DMS79 treated with DMSO at 0.1 percent for 48 hours (cell line): ENCODE results near the gene NCLN.
"Not testable (repeated sequence)": the region's sequence is repeated elsewhere in the genome, so short reads cannot be mapped to it uniquely, and the experiment has no call there.

Experiments used
- DNase-seq: peaks from one replicate; lab custom pipeline; 2025; lab: John Stamatoyannopoulos, UW

The NCLN gene

DNA sequence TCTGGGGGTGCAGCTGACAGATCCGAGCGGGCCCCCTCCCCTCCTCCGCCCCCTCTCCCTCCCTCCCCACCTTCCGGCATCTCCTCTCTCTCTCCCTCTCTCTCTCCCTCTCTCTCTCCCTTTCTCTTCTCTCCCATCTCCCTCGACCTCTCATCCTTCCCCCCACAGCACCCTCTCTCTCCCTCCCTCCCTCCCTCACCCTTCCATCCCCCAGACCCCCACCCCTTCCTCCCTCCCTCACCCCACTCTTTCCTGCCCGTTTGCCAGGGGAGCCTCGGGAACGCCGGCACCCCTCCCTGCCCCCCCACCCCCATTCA is 39.4 kb downstream of the NCLN start:
- DNase-seq: no peak

DNA sequence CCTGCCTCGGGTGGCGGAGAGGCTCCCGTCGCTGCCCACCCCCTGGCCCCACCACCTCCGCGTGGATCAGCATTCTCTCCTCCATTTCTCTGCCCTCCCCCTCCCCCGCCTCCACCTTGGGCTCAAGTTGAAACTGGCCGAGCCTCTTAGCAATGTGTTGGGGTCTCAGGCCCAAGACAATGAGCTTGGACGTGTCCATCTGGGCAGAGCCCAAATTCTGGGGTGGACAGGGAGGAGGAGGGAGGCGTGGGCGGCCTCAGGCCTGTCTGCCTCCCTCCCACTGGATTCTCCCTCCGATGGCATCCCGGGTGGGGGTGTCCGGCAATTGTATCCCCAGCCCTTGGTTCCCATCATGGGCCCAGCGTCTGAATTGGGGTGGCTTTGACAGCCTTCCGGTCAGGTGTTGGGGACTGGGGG is 40.0 kb downstream of the NCLN start:
- no peak for DNase-seq

DNA sequence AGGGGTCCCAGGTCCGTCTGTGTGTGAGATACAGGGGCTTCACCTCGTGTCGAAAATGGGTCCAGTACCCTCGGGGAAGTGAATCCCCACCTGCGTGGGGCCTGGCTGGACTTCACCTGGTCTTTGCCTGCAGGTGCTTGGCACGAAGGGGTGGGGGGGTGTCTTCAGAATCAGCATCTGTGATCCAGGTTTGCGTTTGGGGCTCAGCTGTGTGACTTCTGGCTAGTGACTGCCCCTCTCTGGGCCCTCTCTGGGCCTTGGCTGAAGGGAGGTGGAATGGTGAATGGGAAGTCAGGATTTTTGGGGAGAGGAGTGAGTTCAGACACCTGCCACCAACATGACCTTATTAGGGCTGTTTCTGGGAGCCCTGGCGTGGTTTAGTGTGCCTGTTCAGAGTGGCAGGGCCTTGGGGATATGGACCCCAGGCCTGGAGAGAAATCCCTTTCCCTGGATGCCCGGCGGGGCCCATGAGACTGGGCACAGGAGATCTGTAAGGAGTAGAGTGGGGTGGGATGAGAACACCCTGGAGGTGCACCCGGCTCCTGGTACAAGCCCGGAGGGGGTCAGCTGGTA is 41.4 kb downstream of the NCLN start:
- DNase-seq: no peak

DNA sequence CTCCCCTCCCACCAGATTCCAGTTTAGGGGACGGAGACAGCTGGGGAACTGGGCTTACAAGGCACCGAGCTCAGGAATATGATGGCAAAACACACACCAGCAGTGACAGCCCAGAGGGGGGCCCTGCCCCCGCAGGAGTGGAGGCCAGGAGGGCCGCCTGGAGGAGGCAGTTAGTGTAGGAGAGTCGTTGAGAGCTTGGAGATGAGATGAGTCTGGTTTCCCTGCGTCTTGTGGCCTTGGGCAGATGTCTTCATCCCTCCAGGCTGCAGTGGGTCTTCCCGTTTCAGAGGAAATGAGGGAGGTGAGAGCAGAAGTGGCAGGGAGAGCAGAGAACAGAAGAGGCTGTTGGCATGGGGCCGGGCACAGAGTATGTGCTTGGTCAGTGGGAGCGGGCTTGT is 43.6 kb downstream of the NCLN start:
- no peak for DNase-seq

DNA sequence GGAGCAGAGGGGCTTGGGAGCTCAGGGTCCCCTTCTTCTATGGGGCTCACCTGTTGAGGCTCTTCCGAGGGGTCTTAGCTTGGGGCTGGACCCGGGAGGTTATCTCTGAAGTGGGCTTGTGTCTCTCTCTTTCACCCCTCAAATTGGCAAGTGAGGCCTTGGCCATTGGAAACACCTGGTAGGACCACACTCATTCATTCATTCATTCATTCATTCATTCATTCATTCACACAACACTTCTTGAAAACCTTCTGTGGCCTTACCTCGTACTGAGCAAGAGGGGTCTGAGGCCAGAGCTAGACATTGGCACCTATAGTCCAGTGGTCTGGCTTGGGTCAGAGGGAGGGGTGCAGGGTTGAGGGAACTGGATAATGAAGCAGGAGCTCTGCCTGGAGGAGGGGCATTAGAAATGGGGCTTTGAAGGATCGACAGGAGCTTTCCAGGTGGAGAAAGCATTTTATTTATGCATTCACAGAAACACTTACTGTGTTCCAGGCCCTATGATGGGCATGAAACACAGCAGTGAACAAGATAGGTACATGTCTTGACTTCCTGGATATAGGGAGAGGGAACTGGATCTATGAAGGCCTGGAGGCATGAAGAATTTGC is 44.3 kb downstream of the NCLN start:
- DNase-seq: no peak

DNA sequence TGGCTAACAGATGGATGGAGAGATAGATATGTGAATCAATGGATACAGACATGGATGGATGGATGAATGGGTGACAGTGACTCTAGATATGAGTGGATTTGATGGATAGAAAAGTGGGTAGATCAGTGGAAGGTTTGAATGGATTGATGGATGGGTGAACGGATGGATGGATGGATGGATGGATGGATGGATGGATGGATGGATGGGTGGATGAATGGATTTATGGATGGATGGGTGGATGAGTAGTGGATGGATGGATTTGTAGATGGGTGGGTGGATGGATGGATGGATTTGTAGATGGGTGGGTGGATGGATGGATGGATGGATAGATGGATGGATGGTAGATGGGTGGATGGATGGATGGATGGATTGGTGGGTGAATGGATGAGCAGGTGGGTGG is 45.6 kb downstream of the NCLN start:
- DNase-seq: no peak

DNA sequence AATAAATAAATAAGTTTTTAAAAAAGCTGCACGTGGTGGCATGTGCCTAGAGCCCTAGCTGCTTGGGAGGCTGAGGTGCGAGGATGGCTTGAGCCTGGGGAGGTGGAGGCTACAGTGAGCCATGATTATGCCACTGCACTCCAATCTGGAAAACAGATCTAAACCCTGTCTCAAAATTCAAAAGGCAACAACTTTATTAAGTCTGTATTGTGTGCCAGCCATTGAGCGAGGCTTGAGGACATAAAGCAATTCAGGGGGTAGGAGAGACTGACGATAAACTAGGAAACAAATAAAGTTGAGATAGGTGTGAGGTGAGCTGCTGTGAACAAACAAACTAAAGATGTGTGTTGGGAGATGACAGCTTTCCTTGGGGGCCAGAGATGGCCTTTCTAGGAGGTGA is 47.4 kb downstream of the NCLN start:
- DNase-seq: no peak

DNA sequence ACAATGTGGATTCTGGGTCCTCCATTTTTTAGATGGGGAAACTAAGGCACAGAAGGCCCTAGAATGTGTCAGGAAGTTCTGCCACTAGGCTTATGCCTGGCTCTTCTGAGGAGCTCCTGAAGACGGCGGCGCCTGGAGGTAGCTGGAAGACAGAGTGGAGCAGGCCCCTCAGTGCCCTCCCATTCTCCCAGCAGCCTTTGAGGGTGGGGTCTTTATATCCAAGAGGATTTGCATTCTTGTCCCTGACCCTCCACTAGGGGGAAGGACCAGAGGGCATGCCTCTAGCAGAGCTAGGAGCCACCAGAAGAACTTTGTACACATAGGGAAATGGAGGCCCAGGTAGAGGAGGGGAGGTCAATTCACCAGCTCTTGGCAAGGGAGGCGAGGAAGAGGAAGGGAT is 48.1 kb downstream of the NCLN start:
- no peak for DNase-seq

DNA sequence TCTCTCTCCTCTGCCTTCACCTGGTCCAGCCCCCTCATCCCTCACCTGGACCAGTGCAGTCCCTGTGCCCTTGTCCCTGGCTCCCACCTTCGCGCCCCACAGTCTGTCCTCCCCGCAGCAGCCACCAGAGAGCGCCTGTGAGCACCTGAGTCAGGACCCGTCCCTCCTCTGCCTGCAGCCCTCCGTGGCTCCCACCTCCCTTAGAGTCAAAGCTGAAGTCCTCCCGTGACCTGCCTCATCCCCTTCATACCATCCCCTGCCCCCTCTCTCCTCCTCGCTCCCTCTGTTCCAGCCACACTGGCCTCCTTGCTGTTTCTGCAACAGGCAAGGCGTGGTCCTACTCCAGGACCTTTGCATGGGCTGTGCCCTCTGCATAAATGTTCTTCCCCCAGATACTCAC is 49.1 kb downstream of the NCLN start:
- DNase-seq: no peak

DNA sequence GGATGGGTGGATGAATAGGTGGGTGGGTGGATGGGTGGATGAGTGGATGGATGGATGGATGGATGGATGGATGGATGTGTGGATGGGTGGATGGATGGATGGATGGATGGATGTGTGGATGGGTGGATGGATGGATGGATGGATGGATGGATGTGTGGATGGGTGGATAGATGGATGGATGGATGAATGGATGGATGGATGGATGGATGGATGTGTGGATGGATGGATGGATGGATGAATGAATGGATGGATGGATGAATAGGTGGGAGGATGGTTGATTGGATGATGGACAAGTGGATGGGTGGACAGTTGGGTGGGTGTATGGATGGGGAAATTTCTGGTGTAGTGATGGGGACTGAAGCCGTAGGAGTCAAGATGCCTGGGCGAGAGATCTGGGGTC is 49.9 kb downstream of the NCLN start:
- DNase-seq: not testable (repeated sequence)

DNA sequence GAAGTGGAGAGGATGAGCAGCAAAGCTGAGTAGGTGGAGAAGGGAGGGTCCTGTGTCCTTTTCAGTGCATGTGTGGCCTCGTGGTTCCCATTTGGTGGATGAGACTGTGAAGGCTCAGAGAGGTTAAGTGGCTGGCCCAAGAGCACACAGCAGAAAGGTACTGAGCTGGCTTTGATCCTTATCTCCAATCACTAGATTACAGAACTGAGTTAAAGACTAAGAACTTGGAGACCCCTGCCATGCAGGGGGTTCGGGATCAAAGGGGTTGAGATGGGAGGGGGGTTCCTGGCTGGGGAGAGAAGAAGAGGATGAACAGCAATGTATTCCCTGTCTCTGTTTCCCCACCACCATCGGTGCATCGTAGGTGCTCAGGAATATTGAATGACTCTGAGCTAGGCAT is 50.5 kb downstream of the NCLN start:
- DNase-seq: no peak

DNA sequence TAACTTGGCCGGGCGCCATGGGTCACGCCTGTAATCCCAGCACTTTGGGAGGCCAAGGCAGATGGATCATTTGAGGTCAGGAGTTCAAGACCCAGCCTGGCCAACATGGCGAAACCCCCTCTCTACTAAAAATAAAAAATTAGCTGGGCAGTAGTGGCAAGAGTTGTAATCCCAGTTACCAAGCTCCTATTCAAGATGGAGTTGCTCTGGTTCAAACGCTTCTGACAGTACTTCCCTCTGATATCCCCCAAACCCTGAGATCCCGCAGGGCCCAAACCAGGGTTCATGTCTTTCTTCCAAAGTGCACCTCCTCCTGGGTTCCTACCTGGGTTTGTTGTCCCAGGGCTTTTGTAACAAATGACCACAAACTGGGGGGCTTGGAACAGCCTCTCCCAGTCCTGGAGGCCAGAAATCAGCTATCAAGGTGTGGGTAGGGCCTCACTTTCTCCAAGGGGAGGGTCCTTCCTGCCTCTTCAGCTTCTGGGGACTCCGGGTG is 52.4 kb downstream of the NCLN start:
- no peak for DNase-seq

DNA sequence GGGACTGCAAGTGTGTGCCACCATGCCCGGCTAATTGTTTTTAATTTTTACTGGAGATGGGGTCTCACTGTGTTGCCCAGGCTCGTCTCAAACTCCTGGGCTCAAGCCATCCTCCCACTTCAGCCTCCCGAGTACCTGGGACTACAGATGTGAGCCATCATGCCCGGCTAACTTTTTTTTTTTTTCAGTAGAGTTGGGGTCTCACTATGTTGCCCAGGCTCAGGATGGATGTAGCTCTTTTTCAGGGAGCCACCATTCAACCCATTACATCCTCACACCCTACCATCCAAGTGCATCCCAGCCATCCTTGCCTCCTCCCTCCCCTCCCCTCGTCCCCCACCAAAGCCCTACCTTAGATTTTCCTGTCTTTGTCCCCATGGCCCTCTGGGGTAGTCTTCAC is 53.6 kb downstream of the NCLN start:
- no peak for DNase-seq

DNA sequence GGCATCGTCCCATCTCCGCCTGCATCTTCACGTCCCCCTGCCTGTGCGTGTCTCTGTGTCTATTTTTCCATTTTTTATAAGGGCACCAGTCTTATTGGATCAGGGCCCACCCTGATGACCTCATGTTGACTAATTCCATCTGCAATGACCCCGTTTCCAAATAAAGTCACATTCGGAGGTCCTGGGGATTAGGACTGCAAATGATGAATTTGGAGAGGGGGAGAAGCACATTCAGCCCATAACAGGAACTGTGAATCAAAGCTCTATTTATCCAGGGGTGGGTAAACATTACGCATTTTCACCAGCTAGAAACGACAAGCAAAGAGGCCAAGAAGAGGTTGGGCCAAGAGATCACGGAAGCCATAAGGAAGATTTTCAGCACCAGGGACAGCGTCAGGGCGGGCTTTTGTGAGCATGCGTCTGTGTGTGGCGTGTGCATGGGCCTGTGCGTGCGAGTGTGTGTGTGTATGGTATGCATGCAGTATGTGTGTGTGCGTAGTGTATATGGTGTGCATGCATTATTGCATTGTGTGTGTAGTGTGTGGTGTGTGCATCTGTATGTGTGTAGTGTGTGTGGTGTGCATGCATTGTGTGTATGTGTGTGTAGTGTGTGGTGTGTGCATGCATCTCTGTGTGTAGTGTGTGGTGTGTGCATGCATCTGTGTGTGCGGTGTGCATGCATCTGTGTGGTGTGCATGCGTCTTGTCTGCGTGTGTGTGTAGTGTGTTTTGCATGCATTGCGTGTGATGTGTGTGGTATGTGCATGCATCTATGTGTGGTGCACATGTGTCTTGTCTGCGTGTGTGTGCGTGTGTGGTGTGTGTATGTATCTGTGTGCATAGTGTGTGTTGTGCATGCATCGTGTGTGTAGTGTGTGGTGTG is 58.3 kb downstream of the NCLN start:
- DNase-seq: no peak

DNA sequence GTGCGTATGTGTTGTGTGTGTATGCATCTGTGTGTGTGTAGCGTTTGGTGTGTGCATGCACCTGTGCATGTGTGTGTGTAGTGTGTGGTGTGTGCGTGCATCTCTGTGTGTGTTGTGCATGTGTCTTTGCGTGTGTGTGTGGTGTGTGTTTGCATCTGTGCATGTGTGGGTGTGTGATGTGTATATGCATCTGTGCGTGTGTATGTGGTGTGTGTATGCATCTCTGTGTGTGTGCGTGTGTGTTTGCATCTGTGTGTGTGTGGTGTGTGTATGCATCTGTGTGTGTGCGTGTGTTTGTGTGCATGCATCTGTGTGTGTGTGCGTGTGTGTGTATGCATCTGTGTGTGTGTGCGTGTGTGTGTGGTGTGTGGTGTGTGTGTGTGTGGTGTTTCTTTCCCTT is 59.3 kb downstream of the NCLN start:
- DNase-seq: no peak

DNA sequence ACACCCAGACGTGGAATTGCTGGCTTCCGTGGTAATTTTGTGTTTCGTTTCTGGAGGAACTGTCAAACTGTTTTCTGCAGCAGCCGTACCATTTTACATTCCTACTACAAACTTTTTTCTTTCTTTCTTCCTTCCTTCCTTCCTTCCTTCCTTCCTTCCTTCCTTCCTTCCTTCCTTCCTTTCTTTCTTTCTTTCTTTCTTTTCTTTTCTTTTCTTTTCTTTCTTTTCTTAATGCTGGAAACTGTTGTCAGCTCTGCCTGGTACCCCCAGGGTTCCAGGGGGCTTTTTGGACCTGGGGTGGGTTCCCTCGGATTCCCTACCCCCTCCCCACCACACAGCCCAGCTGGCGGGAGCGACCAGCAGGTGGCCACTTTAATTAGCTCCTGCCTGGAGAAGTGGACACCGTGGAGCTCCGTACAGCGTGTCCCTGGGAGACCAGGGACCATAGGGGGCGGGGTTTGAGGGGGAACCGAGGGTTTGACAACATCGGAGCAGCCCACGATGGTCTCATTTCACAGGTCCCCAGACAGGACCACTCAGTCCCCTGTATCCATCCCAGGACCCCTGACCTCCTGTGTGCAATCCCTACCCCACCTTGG is 63.1 kb downstream of the NCLN start:
- no peak for DNase-seq

DNA sequence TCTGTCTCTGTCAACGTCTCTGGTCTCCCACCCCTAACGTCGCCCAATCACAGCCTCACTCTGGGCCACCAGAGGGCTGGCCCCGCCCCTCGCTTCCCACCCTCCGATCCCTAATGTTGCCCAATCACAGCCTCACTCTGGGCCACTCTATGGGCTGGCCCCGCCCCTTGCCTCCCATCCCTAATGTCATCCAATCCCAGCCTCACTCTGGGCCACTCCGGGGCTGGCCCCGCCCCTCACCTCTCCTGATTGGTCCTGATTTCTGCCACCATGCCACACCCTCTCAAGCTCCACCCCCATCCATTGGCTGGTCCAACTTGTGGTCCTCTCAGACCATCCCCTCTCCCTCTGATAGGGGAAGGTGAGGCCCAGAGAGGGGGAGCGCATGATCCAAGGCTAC is 63.7 kb downstream of the NCLN start:
- DNase-seq: no peak

DNA sequence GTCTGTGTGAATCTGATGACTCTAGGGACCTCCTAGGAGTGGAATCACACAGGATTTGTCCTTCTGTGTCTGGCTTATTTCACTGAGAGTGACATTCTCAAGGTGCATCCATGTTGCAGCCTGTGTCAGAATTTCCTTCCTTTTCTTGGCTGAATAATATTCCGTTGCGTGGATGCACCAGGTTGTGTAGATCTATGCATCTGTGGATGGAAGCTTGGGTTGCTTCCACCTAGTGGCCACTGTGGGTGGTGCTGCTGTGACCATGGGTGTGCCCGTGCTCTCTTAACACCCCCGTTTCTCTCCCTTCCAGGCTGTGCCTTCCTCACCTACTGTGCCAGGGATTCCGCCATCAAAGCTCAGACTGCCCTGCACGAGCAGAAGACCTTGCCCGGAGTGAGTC is 64.9 kb downstream of the NCLN start:
- DNase-seq: no peak

DNA sequence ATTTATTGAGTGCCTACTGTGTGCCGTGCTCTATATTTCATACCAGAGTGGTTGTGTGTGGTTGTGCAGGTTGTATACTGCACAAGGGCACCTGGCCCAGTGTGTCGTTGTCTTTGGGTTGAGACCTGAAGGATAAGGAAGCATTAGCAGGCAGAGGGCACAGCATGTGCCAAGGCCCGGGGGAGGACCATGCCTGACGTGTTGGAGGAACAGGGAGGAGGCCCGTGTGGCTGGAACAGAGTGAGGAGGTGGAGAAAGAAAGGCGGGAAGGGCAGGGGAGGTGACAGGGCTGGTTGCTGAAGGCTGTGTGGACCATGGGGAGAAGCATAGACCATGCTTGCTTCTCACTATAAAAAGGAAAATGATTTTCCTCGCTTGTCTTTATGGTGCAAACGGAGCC is 65.5 kb downstream of the NCLN start:
- DNase-seq: no peak

DNA sequence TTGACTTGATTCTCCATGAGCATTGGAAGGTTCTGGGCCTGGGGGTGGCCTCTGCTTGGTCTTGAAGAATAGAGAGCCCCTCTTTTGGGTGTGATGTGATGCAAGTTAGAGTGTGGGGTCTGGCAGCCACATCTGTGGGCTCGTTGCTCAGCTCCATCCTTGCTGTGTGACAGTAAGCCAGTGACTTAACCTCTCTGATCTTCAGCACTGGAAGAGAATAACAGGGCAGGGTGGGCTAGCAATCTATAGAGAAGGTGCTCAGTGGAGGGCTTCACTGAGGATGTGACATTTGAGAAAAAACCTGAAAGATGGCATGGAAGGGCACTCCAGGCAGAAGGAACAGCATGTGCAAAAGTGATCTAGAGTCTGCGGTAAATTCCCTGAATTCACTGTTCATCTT is 66.9 kb downstream of the NCLN start:
- no peak for DNase-seq

DNA sequence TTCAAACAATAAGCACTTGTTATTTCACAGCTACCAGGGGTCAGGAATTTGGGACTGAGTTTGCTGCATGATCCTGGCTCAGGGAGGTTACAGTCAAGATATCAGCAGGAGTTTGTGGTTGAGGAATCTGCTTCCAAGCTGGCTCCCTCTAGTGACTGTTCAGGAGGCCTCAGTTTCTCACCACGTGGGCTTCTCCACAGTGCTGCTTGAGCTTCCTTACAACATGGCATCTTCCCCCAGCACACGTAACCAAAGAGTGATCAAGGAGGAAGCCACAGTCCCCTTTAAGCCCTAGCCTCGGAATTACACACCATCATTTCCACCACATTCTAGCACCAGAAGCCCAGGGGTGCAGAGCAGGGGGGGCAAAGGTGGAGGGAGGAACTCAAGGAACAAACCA is 67.5 kb downstream of the NCLN start:
- no peak for DNase-seq

DNA sequence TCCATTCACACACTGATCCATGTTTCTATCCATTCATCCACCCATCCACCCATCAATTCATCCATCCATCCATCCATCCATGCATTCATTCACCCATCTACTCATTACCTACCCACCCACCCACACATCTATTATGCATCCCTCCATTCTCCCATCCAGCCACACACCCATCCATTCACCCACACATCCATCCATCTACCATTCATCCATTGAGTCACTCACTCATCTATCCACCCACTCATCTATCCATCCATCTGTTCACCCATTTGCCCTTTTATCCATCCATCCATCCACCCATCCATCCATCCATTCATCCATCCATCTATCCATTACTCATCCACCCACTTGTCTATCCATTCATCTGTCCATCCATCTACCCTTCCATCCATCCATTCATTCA is 68.8 kb downstream of the NCLN start:
- no peak for DNase-seq

DNA sequence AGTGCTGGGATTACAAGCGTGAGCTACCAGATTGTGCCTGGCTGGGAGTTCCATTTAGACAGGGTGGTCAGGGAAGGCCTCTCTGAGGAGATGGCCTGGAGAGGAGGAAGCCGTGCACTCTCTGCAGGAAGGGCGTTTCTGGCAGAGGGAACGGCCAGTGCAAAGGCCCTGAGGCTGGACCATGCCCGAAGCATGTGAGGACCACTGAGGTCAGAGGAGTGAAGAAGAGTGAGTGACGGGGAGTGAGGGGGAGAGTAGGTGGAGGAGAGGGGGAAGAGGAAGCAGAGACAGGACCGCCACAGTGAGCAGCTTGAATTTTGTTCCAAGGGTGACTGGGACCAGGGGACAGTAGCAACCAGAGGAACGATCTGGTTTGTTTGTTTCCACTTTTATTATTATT is 71.3 kb downstream of the NCLN start:
- DNase-seq: no peak
